HG03097 (cell line): ENCODE measurements around the gene CCL8.

Source experiments
- ATAC-seq: cut with Tn5 transposase; IDR thresholded peaks from one replicate; pipeline ENCODE4 v1.9.1; 2021; ENCODE audit not compliant: unreplicated experiment, low FRiP score

Gene CCL8

DNA sequence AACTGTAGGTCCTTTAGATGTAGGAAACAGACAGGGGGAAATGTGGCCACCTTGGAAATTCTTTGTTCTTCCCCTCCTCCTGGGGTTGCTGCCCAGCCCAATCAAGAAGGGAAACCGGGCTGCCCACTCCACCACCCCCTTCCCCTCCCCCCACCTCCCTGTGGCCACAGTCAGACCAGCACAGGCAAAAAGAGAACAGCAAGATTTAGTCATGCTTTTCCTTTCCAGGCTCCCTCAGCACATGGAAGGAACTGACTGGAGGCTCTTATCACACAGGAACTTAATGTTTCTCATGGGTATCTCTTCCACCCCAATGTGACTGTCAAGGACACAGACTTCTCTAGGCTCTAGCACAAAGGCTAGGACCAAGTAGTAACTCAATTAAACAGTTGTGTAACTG is 46.8 kb downstream of the CCL8 start:
- ATAC-seq, result no peak

DNA sequence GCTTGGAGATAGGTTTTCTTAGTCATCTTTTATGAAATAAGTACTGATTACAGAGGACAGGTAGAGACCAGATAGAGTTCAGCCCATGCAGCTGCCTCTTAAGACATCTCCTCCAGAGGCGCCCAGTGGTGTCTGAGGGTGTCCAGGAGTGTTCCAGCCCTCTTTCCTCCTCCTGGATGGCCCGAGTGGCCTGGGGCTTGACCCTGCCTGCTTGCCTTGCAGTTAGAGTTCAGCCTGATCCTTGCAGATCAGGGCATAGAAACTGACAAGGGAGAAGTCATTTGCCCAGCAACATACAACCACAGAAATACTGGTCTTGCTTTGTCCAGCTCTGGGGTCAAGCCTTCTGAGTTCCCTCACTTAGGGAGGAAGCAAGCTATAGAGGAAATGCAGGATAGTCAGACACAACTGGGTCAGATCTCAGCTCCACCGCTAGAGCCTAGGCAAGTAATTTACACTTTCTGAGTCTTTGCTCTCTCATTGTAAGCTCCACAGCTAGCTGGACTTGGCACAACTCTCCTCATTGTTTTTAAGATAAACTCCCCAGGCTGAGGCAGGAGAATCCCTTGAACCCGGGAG is 47.4 kb downstream of the CCL8 start:
- ATAC-seq, result no peak

- ATAC-seq, result no peak
Observed at GRCh38 chr17:34367486-34368195, 48.4 kb downstream of the CCL8 start.

DNA sequence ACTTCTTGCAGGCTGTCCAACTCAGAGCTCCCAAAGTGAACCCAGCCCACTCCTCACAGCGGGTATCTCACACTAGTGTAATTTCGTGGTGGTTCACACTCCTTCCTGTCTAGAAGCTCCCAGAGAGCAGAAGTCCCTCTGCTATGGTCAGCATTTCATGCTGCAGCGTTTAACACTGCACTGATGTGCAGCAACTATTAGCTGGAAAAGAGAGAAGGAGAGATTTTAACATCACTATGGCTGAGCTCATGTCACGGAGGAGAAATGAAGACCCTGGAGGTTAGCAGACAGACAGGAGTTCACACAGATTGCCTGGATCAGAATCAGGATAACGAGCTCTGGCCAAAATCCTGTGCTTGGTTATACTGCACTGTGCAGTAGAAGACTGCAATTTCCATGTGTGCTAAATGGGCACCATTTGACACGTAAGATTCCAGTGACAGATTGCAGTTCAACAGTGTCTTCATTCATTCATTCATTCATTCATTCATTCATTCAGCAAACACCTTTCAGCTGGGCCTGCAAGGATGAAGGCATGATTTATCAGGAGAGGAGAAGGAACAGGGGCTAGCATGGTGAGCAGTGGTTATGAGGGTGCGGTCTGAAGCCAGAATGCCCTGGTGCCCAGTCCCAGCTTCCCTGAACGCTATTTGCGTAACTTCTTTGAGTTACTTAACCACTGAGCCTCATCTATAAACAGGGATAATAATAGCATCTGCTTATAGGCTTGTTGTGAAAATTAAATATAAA is 49.1 kb downstream of the CCL8 start:
- ATAC-seq, result no peak

GRCh38 chr17:34368946-34369500 is 49.8 kb downstream of the CCL8 start:
- no peak for ATAC-seq

GRCh38 chr17:34369571-34369970 is 50.3 kb downstream of the CCL8 start:
- no peak for ATAC-seq

DNA sequence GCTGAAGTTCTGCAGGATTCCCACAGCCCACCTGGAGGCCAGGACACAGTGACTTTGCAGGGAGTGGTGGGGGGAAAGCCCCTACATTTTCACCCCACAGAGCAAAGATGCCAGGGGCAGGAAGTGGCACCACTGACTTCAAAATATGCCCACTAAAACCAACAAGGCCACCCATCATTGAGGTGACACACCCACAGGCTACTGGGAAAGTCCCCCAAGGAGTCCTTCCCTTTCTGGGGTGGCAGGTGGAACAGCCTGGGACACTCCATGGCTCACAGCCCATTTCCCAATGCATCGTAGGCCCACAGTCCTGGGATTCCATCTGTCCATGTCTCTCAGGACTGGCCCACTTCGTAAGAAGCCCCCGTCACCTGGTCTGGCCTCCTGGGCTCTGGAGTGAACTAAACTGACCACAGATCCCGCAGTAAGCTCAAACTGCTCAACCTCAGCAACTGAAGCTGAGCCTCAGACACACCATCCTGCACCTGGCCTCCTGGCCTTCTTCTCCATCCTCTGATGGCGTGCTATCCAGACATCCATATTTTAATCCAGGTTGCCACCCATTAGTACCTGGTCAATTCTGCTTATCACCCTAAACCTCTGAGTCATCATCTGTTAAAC is 51.3 kb downstream of the CCL8 start:
- ATAC-seq, result no peak

DNA sequence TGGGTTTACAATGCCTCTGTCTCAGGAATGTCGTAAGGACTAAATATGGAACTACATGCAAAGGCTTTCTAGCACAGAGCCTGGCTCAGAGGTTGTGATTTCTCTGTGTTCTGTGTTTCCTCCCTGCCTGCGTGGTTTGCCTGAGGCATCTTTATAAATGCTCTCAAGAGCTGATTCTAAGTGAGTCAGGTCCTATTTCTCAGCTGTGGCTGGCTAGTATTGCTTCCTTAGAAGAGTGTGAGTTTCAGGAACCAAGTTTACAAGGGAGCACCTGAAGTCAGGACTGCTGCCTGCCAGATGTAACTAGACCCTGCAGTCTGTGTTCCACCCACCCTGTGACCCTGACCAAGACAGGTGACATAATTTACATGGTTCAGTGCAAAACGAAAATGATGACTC is 51.8 kb downstream of the CCL8 start:
- ATAC-seq, result no peak
